22Rv1 (cell line): ENCODE results near the gene RALY.
"Not testable (repeated sequence)": the region's sequence is repeated elsewhere in the genome, so short reads cannot be mapped to it uniquely, and the experiment has no call there.

Experiments
- ZFX ChIP-seq: fragments of 450-650 bp; IDR thresholded peaks from 2 replicates; pipeline ENCODE4 v1.6.1; 2017; ENCODE audit warnings: antibody characterized with exemption, borderline replicate concordance
- TF ChIP-seq, protein P1 (sequence below): fragments of 450-650 bp; IDR thresholded peaks from 2 replicates; pipeline ENCODE4 v1.5.1; 2017; ENCODE audit warnings: mild to moderate bottlenecking

DNA sequence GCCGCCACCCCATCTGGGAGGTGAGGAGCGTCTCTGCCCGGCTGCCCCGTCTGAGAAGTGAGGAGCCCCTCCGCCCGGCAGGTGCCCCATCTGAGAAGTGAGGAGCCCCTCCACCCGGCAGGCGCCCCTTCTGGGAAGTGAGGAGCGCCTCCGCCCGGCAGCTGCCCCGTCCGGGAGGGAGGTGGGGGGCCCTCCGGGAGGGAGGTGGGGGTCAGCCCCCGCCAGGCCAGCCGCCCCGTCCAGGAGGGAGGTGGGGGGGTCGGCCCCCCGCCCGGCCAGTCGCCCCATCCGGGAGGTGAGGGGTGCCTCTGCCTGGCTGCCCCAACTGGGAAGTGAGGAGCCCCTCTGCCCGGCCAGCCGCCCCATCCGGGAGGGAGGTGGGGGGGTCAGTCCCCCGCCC is 138.8 kb downstream of the RALY start:
- TF ChIP-seq, protein P1, sequence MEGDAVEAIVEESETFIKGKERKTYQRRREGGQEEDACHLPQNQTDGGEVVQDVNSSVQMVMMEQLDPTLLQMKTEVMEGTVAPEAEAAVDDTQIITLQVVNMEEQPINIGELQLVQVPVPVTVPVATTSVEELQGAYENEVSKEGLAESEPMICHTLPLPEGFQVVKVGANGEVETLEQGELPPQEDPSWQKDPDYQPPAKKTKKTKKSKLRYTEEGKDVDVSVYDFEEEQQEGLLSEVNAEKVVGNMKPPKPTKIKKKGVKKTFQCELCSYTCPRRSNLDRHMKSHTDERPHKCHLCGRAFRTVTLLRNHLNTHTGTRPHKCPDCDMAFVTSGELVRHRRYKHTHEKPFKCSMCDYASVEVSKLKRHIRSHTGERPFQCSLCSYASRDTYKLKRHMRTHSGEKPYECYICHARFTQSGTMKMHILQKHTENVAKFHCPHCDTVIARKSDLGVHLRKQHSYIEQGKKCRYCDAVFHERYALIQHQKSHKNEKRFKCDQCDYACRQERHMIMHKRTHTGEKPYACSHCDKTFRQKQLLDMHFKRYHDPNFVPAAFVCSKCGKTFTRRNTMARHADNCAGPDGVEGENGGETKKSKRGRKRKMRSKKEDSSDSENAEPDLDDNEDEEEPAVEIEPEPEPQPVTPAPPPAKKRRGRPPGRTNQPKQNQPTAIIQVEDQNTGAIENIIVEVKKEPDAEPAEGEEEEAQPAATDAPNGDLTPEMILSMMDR, result not testable (repeated sequence)
- not testable (repeated sequence) for TF ChIP-seq ZFX
